Left renal pelvis (tissue), 4 donors: Measurements from ENCODE around the gene PTGER1. TPM values are rescaled to one million over a fixed set of nuclear protein-coding genes. Genes with fewer than 3 reads are reported as not detected.
"Not testable (repeated sequence)": the region's sequence is repeated elsewhere in the genome, so short reads cannot be mapped to it uniquely, and the experiment has no call there.

ENCODE experiments used
- DNase-seq, 4 donors: peaks; one replicate each; pipeline ENCODE4 v3.0.0-alpha.2; 2013; ENCODE audit warnings: low read depth in 4 of 4, low spot score in 3 of 4
- polyA plus RNA-seq, 4 donors: library from polyadenylated mRNA; unstranded; fragments of 120-200 nt; gene quantifications; one replicate each; pipeline ENCODE4 v1.2.1, GENCODE V29; 2013; ENCODE audit not compliant: insufficient read length in 4 of 4

PTGER1 gene
- 1 to 10 TPM in 3 of 4 donors, under 1 TPM in 1; 0.71 to 9.1 (median 2.5) TPM for polyA plus RNA-seq

DNA sequence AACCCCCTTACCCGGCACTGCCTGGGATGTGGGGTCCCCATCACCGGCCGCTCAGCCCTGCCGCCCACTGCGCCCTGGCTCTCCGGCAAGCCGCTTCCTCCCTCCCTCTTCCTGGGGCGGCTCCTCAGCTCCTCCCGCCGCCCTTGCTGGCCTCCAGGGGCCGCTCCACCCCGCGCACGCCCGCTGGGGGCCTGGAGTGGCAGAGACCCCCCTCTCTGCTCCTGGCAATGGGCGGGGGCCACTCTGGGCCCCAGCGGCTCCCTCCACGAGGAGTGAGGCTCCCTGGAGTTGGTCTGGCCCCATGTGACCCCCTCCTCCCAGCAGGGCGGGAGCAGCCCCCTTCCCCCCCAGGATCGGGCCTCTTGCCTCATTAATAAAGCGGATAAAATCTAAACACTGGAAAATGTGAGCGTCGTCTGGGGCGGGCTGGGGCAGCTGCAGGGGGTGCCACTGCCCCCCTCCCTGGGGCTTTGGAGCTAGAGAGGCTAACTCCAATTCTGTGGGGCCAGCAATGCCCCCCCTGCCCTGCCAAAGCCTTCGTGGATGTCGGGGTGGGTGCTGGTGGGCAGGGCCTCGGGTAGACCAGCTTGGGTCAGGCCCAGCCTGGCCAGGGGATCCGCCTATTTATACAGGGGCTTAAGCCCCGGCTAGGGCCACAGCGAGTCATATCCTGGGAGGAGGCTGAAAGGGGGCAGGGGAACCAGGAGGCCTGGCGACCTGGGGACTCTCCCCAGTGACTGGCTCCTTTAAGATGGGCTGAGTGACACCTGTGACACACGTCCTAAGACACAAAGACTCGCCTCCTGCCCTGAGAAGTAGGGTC is at the start of gene PTGER1:
PTGER1 (minus strand) TSS at position 104 of the 823 bp plus-strand sequence. CDS start 1,034 bp downstream, outside the sequence.
- no peak for DNase-seq

- DNase-seq = no peak
These were observed 45.4 kb upstream of the PTGER1 start for GRCh38 chr19:14520543-14520942.

DNA sequence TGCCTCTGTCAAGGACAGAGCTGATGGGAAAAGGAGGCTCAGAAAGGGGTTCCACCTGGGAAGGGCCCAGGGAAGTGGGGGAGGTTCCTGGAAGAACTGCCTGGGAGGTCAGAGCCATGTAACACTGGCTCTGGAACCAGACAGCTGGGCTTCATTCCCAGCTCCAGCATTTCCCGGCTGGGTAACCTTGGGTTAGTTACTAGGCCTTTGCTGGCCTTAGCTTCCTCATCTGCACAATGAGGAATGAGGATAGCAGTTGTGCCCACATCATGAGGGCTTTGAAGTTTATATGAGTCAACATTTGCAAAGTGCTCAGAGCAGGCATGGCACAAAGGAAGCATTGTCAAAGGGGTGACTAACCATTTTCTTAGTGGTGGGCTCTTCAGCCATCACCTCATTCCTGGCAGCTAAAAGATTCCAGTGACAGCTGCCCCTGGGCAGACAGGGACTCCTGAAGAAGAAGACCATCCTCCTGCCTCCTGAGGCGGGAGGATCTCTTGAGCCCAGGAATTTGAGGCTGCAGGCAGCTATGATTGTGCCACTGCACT is 44.8 kb upstream of the PTGER1 start:
- DNase-seq = no peak

GRCh38 chr19:14519245-14519859 is 44.2 kb upstream of the PTGER1 start:
- no peak for DNase-seq

DNA sequence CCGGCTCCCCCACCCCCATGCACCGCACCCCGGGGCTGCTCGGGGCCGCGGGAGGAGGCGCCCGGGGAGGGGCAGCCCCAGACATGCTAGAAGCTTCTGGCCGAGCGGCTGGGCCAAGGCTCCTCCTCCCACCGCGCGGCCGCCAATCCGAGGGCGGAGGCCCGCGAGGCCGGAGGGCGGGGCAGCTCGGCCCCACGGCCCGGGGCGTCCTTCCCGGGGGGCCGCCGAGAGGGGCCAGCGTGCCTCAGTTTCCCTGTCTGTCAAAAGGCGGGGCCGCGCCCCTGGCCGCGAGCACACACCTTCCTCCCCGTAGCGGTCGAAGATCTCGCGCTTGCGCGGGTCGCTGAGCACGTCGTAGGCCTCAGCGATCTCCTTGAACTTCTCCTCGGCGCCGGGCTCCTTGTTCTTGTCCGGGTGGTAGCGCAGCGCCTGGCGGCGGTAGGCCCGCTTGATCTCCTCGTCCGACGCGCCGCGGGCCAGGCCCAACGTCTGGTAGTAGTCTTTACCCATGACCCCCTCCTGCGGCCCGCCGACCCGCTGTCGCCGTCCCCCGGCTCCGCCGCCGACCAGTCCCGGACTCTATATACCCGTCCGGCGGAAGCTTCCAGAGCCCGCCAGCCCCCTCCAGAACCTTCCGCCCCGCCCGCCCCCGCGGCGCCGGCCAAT is 42.8 kb upstream of the PTGER1 start, which contains the start of gene DNAJB1:
DNAJB1 (minus strand) TSS at position 558 of the 666 bp plus-strand sequence; CDS start at position 510, 48 bp downstream.
- DNase-seq = no peak

DNA sequence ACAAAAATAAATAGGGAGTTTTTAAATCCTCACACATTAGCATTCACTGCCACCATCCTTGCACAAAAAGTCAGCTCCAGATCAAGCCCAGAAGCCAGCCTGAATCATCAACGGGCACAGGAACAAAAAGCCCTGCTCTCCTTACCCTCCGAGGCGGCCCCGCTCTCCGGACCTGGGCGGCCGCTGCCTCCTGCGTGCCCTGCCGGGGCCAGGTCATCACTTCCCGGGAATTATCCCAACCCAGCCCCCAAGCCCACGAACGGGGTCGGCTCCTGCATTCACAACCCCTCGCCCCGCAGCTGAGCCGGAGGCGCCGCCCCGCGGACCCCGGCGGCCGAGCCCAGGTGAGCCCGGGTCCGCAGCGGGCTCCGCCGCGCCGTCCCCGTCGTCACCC is 42.3 kb upstream of the PTGER1 start:
- no peak for DNase-seq

GRCh38 chr19:14516746-14517438 is 41.7 kb upstream of the PTGER1 start:
- DNase-seq = no peak

DNA sequence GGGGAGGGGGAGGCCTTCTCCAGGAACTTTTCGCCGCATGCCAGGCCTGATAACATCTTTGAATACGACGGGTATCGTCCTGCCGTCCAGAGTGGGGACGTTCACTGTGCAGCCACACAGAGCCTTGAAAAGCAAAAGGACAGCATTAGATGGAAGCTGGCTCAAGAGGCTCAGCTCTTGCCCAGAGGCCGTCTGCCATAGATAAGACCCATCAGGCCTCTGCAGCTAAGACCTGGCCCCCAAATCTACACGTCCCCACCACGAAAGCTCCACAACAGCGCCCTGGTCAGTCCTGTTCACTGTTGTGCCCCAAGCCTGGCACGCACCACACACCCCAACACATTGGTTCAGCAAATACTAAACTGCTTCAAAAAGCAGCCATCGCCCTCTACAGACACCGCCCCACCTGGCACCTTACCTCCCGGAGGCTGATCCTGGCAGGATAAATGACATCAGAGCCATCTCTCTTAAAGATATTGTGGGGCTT is 40.9 kb upstream of the PTGER1 start:
- DNase-seq = no peak

- DNase-seq = no peak
These were observed 40.4 kb upstream of the PTGER1 start for GRCh38 chr19:14515501-14516047.

DNA sequence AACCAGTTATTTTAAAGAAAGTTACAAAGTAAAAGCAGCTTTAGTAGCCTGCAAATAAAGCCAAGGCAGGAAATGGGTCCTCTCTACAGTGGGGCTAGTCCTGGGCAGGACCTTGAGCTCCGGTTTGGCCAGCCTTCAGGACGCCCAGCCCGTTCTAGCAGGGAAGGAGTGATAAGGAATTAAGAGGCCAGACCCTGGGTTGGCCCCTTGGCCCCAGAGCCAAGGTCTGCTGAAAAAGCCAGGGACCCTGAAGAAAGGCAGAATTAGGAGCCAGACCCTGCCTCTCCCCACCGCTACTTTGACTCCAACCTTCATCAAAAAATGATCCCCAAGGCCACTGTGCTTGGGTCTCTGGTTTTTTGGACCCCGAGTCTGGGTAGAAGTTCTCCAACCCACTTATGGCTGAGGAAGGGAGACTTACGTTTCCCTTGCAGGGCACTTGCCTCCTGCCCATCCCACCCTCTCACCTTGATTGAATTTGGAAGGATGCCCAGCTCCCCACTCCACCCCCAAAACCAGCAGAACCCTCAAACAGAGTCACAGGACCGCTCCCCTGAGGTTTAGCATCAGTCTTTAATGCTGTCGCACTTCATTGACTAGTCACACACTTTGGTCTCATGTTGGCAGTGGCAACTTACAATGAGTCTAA is 39.2 kb upstream of the PTGER1 start:
- DNase-seq = no peak

GRCh38 chr19:14512406-14512961 is 37.3 kb upstream of the PTGER1 start:
- DNase-seq = no peak

DNA sequence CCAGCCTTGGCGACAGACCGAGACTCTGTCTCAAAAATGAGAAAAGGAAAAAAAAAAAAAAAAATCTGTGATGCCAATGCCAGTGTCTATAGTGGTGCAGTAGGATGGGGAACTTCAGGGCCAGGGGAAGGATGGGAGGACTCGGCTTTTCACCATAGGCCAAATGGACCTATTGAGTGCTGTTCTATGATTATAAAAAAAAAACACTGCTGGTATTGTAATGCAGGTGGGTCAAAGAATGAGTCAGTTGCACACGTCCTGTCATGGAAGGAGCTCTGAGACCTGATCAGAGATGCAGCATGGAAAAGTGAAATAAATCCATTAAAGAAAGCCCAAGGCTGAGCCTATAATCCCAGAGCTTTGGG is 36.1 kb upstream of the PTGER1 start:
- DNase-seq = no peak

DNA sequence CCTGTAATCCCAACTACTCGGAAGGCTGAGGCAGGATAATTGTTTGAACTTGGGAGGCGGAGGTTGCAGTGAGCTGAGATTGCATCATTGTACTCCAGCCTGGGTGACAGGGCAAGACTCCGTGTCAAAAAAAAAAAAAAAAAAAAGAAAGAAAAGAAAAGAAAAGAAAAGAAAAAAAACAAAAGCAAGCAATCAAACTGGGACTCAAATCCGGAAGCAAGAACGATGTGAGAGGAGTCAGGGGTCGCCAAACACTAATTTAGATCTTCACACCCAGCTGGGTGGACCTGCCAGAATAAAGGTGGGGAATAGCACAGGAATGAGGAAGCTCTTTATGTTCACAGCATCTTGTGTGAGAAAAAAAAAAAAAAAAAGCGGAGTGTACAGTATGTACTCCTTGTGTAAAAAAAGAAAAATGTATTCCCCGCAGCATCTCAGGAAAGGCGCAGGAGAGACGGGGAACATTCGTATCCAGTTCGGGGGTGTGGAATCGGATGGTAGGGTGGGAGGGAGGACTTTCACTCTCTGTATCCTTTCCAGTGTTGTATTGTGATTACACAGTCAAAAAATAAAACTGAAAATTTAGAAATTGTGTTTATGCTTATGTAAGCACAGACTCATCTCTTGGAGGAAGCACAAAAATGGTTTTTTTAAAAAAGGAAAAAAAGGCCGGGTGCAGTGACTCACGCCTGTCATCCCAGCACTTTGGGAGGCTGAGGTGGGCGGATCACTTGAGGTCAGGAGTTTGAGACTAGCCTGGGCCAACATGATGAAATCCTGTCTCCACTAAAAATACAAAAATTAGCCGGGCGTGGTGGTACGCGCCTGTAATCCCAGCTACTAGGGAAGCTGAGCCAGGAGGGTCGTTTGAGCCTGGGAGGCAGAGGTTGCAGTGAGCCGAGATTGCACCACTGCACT is 35.4 kb upstream of the PTGER1 start:
- DNase-seq = no peak

GRCh38 chr19:14507704-14508542 is 32.8 kb upstream of the PTGER1 start:
- no peak for DNase-seq

- DNase-seq = no peak
These were observed 30.5 kb upstream of the PTGER1 start for GRCh38 chr19:14505488-14506239.

DNA sequence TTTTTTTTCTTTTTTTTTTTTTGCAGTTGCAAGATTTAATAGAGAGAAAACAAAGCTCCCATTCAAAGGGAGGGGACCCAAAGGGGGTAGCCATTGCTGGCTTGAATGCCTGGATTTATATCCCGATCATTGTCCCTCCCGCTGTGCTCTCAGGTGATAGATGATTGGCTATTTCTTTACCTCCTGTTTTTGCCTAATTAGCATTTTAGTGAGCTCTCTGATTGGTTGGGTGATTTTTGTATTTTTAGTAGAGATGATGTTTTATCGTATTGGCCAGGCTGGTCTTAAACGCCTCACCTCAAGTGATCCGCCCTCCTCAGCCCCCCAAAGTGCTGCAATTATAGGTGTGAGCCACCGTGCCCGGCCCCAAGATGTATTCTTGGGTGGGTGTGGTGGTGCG is 29.4 kb upstream of the PTGER1 start:
- not testable (repeated sequence) for DNase-seq

DNA sequence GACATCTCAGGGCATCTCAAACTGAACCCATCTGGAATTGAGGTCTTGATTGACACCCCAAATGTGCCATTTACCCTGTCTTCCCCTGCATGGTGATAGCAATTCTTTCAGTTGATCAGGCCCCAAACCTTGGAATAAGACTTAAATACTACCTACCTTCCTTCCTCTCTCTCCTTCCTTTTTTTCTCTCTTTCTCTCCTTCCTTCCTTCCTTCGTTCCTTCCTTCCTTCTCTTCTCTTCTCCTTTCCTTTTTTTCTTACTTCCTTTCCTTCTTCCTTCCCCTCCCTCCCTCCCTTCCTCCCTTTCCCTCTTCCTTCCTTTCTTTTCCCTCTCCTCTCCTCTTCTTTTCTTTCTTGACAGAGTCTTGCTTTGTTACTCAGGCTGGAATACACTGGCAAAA is 28.1 kb upstream of the PTGER1 start:
- no peak for DNase-seq
